ENCODE results near the gene HIVEP3.

- TF ChIP-seq CTCF (IDR thresholded peaks at IDR 0.05), result no peak
- no peak for TF ChIP-seq RFX5 (IDR thresholded peaks at IDR 0.05; ENCODE audit: low read length)
- TF ChIP-seq EZH2phosphoT487 (IDR thresholded peaks at IDR 0.05; ENCODE audit: borderline replicate concordance, low read depth), result no peak
- TF ChIP-seq RCOR1 (IDR thresholded peaks at IDR 0.05; ENCODE audit: low read length), result no peak
- TF ChIP-seq MXI1 (IDR thresholded peaks at IDR 0.05; ENCODE audit: low read depth, low read length), result no peak
- no peak for TF ChIP-seq TAF1 (IDR thresholded peaks at IDR 0.05; ENCODE audit: borderline replicate concordance, low read depth, low read length)
- no peak for TF ChIP-seq EP300 (IDR thresholded peaks at IDR 0.05; ENCODE audit: borderline replicate concordance in 1 of 2, low read depth in 1 of 2, low read length in 1 of 2)
- TF ChIP-seq, protein P1, sequence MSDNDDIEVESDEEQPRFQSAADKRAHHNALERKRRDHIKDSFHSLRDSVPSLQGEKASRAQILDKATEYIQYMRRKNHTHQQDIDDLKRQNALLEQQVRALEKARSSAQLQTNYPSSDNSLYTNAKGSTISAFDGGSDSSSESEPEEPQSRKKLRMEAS (IDR thresholded peaks at IDR 0.05; ENCODE audit: low read depth), result no peak
- TF ChIP-seq FOXM1 (IDR thresholded peaks at IDR 0.05; ENCODE audit: low read depth), result no peak
- TF ChIP-seq JUND (IDR thresholded peaks at IDR 0.05), result no peak
- no peak for TF ChIP-seq SIN3A (IDR thresholded peaks at IDR 0.05; ENCODE audit: borderline replicate concordance, low read depth, low read length)
- no peak for TF ChIP-seq MEF2A (IDR thresholded peaks at IDR 0.05; ENCODE audit: borderline replicate concordance, low read depth)
- no peak for TF ChIP-seq YY1 (IDR thresholded peaks at IDR 0.05; ENCODE audit: low read depth)
- TF ChIP-seq TEAD4 (IDR thresholded peaks at IDR 0.05; ENCODE audit: borderline replicate concordance, insufficient read depth), result no peak
Observed at GRCh38 chr1:41639332-41639936, 279.3 kb downstream of the HIVEP3 start.
